ENCODE measurements around the gene AGL.

DNA sequence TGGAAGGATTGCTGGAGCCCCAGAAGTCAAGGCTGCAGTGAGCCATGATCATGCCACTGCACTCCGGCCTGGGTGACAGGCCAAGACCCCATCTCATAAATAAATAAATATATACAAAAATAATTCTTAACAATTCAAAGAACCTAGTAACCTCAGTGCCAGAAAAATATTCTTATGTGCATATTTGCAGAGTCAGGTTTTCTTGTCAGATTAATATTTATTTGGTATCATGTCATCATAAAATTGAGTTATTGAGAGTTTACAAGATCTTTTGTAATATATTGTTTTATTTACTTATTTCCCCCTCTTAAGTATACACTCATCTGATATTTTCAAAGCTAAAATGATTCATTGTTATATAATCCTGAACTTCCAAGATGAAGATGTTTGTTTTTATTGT is 24.5 kb upstream of the AGL start:
- TF ChIP-seq, protein P1, sequence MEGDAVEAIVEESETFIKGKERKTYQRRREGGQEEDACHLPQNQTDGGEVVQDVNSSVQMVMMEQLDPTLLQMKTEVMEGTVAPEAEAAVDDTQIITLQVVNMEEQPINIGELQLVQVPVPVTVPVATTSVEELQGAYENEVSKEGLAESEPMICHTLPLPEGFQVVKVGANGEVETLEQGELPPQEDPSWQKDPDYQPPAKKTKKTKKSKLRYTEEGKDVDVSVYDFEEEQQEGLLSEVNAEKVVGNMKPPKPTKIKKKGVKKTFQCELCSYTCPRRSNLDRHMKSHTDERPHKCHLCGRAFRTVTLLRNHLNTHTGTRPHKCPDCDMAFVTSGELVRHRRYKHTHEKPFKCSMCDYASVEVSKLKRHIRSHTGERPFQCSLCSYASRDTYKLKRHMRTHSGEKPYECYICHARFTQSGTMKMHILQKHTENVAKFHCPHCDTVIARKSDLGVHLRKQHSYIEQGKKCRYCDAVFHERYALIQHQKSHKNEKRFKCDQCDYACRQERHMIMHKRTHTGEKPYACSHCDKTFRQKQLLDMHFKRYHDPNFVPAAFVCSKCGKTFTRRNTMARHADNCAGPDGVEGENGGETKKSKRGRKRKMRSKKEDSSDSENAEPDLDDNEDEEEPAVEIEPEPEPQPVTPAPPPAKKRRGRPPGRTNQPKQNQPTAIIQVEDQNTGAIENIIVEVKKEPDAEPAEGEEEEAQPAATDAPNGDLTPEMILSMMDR (IDR thresholded peaks at IDR 0.05; ENCODE audit: poor library complexity): no peak
- no peak for TF ChIP-seq EZH2 (IDR thresholded peaks at IDR 0.05; ENCODE audit: borderline replicate concordance)
- no peak for TF ChIP-seq EZH2phosphoT487 (IDR thresholded peaks at IDR 0.05; ENCODE audit: low read depth, severe bottlenecking, unreplicated experiment)
